Measurements from ENCODE around the gene NUDT6.
"Not testable (repeated sequence)": the region's sequence is repeated elsewhere in the genome, so short reads cannot be mapped to it uniquely, and the experiment has no call there.

The NUDT6 gene

DNA sequence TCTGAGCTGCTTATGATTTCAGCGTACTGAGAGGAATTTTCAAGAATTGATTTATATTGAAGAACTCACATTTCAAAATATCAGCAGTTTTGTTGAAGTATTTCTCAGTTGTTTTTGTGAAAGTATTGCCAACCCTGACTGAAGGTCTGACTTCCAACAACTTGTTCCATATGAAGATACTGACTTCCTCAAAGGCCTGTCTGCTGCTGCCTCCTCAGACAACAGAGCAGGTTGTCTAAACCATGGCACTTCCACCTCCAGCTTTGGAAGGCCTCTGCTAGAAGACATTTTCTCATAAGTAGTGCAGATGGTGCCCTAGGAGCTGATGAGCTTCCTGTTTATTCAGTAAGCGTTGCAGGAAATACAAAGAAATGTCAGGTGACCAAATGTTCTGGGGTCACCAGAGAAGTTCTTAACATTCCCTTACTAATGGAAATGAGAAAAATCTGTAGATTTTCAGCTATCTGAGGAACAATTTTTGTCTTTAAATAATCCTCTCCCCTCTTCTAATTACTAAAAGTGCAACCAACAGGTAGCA, 67.0 kb downstream of the NUDT6 start:
- H3K4me1 ChIP-seq (ENCODE audit: control insufficient read depth, insufficient read depth, low read length, unreplicated experiment): peaks cover 41% of the 10 kb centered on the region
- no peak overlapping the region for H2AFZ ChIP-seq (ENCODE audit: low read length, unreplicated experiment)
- no peaks in the 10 kb centered on the region for H3K27me3 ChIP-seq (ENCODE audit: insufficient read depth, low read length)
- H3K79me2 ChIP-seq (ENCODE audit: control insufficient read depth, insufficient read depth, low read length, unreplicated experiment): peaks cover 88% of the 10 kb centered on the region
- peaks cover 4% of the 10 kb centered on the region; the same call in 1 of the 2 replicates for H3K36me3 ChIP-seq (ENCODE audit: insufficient read depth, low read length)
- peak overlapping the region; percentile 16 for H3K27ac ChIP-seq (ENCODE audit: low read depth, low read length)
- H3K4me3 ChIP-seq (ENCODE audit: low read depth, low read length): no peak overlapping the region

- H3K27ac ChIP-seq (ENCODE audit: low read depth, low read length): peak overlapping the region; percentile 16
- H3K4me3 ChIP-seq (ENCODE audit: low read depth, low read length): peak overlapping the region; percentile 49
- H3K36me3 ChIP-seq (ENCODE audit: insufficient read depth, low read length): peaks cover 2% of the 10 kb centered on the region; the same call in 1 of the 2 replicates
- H2AFZ ChIP-seq (ENCODE audit: low read length, unreplicated experiment): peak overlapping the region; percentile 20
- H3K79me2 ChIP-seq (ENCODE audit: control insufficient read depth, insufficient read depth, low read length, unreplicated experiment): peaks cover 90% of the 10 kb centered on the region
- no peaks in the 10 kb centered on the region for H3K27me3 ChIP-seq (ENCODE audit: insufficient read depth, low read length)
- peaks cover 41% of the 10 kb centered on the region for H3K4me1 ChIP-seq (ENCODE audit: control insufficient read depth, insufficient read depth, low read length, unreplicated experiment)
These were observed 67.7 kb downstream of the NUDT6 start for GRCh38 chr4:122854447-122855352.

- Histone ChIP-seq H3K27ac (ENCODE audit: low read depth, low read length) (no peak overlapping the region), H3K4me3 (ENCODE audit: low read depth, low read length) (no peak overlapping the region), H3K79me2 (ENCODE audit: control insufficient read depth, insufficient read depth, low read length, unreplicated experiment) (peaks cover 91% of the 10 kb centered on the region), H3K4me1 (ENCODE audit: control insufficient read depth, insufficient read depth, low read length, unreplicated experiment) (peaks cover 31% of the 10 kb centered on the region), H2AFZ (ENCODE audit: low read length, unreplicated experiment) (no peak overlapping the region), H3K36me3 (ENCODE audit: insufficient read depth, low read length) (peaks cover 23% of the 10 kb centered on the region; the same call in 1 of the 2 replicates), H3K27me3 (ENCODE audit: insufficient read depth, low read length) (no peaks in the 10 kb centered on the region)
These were observed 70.8 kb downstream of the NUDT6 start for GRCh38 chr4:122851568-122851967.

GRCh38 chr4:122849789-122850188, 72.6 kb downstream of the NUDT6 start:
- Histone ChIP-seq H3K36me3 (ENCODE audit: insufficient read depth, low read length) (peaks cover 36% of the 10 kb centered on the region), H3K4me1 (ENCODE audit: control insufficient read depth, insufficient read depth, low read length, unreplicated experiment) (peaks cover 21% of the 10 kb centered on the region), H3K79me2 (ENCODE audit: control insufficient read depth, insufficient read depth, low read length, unreplicated experiment) (peaks cover 93% of the 10 kb centered on the region)
- not testable (repeated sequence) for H2AFZ ChIP-seq (ENCODE audit: low read length, unreplicated experiment); H3K4me3 ChIP-seq (ENCODE audit: low read depth, low read length); H3K27me3 ChIP-seq (ENCODE audit: insufficient read depth, low read length); H3K27ac ChIP-seq (ENCODE audit: low read depth, low read length)

GRCh38 chr4:122847931-122848330, 74.5 kb downstream of the NUDT6 start:
- H3K27me3 ChIP-seq (ENCODE audit: insufficient read depth, low read length): no peaks in the 10 kb centered on the region
- H2AFZ ChIP-seq (ENCODE audit: low read length, unreplicated experiment): no peak overlapping the region
- peaks cover 95% of the 10 kb centered on the region for H3K79me2 ChIP-seq (ENCODE audit: control insufficient read depth, insufficient read depth, low read length, unreplicated experiment)
- peaks cover 48% of the 10 kb centered on the region for H3K36me3 ChIP-seq (ENCODE audit: insufficient read depth, low read length)
- H3K4me1 ChIP-seq (ENCODE audit: control insufficient read depth, insufficient read depth, low read length, unreplicated experiment): peaks cover 16% of the 10 kb centered on the region
- H3K4me3 ChIP-seq (ENCODE audit: low read depth, low read length): no peak overlapping the region
- no peak overlapping the region for H3K27ac ChIP-seq (ENCODE audit: low read depth, low read length)

- Histone ChIP-seq H2AFZ (ENCODE audit: low read length, unreplicated experiment) (no peak overlapping the region), H3K36me3 (ENCODE audit: insufficient read depth, low read length) (peaks cover 60% of the 10 kb centered on the region), H3K27me3 (ENCODE audit: insufficient read depth, low read length) (no peaks in the 10 kb centered on the region), H3K79me2 (ENCODE audit: control insufficient read depth, insufficient read depth, low read length, unreplicated experiment) (peaks cover 96% of the 10 kb centered on the region), H3K4me1 (ENCODE audit: control insufficient read depth, insufficient read depth, low read length, unreplicated experiment) (peaks cover 26% of the 10 kb centered on the region), H3K4me3 (ENCODE audit: low read depth, low read length) (no peak overlapping the region), H3K27ac (ENCODE audit: low read depth, low read length) (peak overlapping the region; percentile 9; the same call in 1 of the 2 replicates)
These were observed 76.6 kb downstream of the NUDT6 start for GRCh38 chr4:122845760-122846159.

DNA sequence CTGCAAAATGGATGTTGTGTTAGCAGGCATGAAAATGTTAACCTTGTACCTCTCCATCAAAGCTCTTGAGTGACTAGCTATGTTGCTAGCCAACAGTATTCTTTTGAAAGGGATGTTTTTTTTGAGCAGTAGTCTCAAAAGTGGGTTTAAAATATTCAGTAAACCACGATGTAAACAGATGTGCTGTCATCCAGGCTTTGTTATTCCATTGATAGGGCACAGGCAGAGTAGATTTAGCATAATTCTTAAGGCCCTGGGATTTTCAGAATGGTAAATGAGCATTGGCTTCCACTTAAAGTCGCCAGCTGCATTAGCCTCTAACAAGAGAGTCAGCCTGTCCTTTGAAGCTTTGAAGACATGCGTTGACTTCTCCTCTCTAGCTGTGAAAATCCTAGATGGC, 77.3 kb downstream of the NUDT6 start:
- Histone ChIP-seq H3K27me3 (ENCODE audit: insufficient read depth, low read length) (no peaks in the 10 kb centered on the region), H3K27ac (ENCODE audit: low read depth, low read length) (no peak overlapping the region), H3K4me3 (ENCODE audit: low read depth, low read length) (no peak overlapping the region), H3K79me2 (ENCODE audit: control insufficient read depth, insufficient read depth, low read length, unreplicated experiment) (peaks cover 96% of the 10 kb centered on the region), H3K36me3 (ENCODE audit: insufficient read depth, low read length) (peaks cover 66% of the 10 kb centered on the region), H3K4me1 (ENCODE audit: control insufficient read depth, insufficient read depth, low read length, unreplicated experiment) (peaks cover 27% of the 10 kb centered on the region), H2AFZ (ENCODE audit: low read length, unreplicated experiment) (no peak overlapping the region)

DNA sequence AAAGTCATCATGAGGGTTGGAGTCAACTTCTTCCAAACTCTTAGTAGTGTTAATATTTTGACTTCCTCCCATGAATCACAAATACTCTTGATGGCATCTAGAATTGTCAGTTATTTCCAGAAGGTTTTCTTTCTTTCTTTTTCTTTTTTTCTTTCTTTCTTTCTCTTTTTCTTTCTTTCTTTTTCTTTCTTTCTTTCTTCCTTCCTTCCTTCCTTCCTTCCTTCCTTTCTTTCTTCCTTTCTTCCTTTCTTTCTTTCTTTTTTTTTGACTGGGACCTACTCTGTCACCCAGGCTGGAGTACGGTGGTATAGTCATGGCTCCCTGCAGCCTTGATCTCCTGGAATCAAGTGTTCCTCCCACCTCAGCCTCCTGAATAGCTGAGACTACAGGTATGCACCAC, 78.0 kb downstream of the NUDT6 start:
- H3K4me3 ChIP-seq (ENCODE audit: low read depth, low read length); H3K27me3 ChIP-seq (ENCODE audit: insufficient read depth, low read length); H2AFZ ChIP-seq (ENCODE audit: low read length, unreplicated experiment); H3K27ac ChIP-seq (ENCODE audit: low read depth, low read length): not testable (repeated sequence)
- Histone ChIP-seq H3K4me1 (ENCODE audit: control insufficient read depth, insufficient read depth, low read length, unreplicated experiment) (peaks cover 27% of the 10 kb centered on the region), H3K79me2 (ENCODE audit: control insufficient read depth, insufficient read depth, low read length, unreplicated experiment) (peaks cover 97% of the 10 kb centered on the region), H3K36me3 (ENCODE audit: insufficient read depth, low read length) (peaks cover 73% of the 10 kb centered on the region)

DNA sequence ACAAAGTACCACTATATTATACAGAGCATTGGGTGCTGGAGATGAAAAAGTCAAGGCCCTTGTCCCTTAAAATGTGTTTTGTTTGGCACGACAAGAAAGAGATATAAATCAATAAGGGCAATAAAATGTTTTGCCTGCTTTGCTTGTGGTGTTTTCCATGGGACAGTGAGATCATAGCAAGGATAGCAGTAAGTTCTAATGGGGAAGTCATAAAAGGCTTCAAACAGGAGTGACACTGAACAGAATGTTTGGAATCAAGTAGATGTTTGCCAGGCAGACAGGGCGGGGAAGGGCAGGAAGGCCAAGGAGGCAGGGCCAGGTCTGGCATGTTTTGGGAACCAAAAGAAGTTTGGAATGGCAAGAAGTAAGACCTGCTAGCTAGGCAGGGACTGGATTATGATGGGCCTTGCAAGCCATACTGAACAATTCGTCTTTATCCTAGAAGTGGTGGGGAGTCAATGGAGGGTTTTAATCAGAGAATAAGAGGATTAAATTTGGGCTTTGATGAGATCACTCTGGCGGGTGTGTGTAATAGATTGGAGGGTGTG, 79.3 kb downstream of the NUDT6 start:
- Histone ChIP-seq H2AFZ (ENCODE audit: low read length, unreplicated experiment) (no peak overlapping the region), H3K27me3 (ENCODE audit: insufficient read depth, low read length) (no peaks in the 10 kb centered on the region), H3K36me3 (ENCODE audit: insufficient read depth, low read length) (peaks cover 72% of the 10 kb centered on the region), H3K4me1 (ENCODE audit: control insufficient read depth, insufficient read depth, low read length, unreplicated experiment) (peaks cover 36% of the 10 kb centered on the region), H3K79me2 (ENCODE audit: control insufficient read depth, insufficient read depth, low read length, unreplicated experiment) (peaks cover 99% of the 10 kb centered on the region), H3K27ac (ENCODE audit: low read depth, low read length) (no peak overlapping the region), H3K4me3 (ENCODE audit: low read depth, low read length) (no peak overlapping the region)
